ENCODE data around the gene ZNF569.
A peak's percentile ranks its signal among the peaks of the same experiment; 100 is the strongest.
"Not testable (repeated sequence)": the region's sequence is repeated elsewhere in the genome, so short reads cannot be mapped to it uniquely, and the experiment has no call there.

Gene ZNF569

GRCh38 chr19:37466798-37467607 lies at the start of gene ZNF569:
TSS of gene ZNF569 (minus strand) at chr19:37467444. CDS start at chr19:37444921, 22,523 bp downstream.
- DNase-seq = peak; percentile 91

GRCh38 chr19:37513397-37513796 lies 46.2 kb upstream of the ZNF569 start:
- peak; percentile 1 for DNase-seq

GRCh38 chr19:37511821-37512220 lies 44.6 kb upstream of the ZNF569 start:
- DNase-seq = no peak

GRCh38 chr19:37511186-37511585 lies 43.9 kb upstream of the ZNF569 start:
- DNase-seq = no peak

- no peak for DNase-seq
Measured at GRCh38 chr19:37507167-37507464, 39.9 kb upstream of the ZNF569 start.

- peak; percentile 70 for DNase-seq
Measured at GRCh38 chr19:37506387-37507166, 39.3 kb upstream of the ZNF569 start, which contains the start of gene ZNF793. TSS of gene ZNF793 (plus strand) at chr19:37506939. CDS start at chr19:37523440, 16,501 bp downstream.

GRCh38 chr19:37505958-37506386 lies 38.7 kb upstream of the ZNF569 start:
- DNase-seq = no peak

- DNase-seq = no peak
Measured at GRCh38 chr19:37492213-37492612, 25.0 kb upstream of the ZNF569 start.

GRCh38 chr19:37484406-37485168 lies 17.3 kb upstream of the ZNF569 start:
- DNase-seq = no peak

GRCh38 chr19:37472165-37472564 lies 4.9 kb upstream of the ZNF569 start:
- DNase-seq = no peak

GRCh38 chr19:37470216-37470615 lies 3.0 kb upstream of the ZNF569 start:
- DNase-seq = no peak

- peak; percentile 88 for DNase-seq
Measured at GRCh38 chr19:37468961-37469777, 1.9 kb upstream of the ZNF569 start, which contains the start of gene ZNF570. TSS of gene ZNF570 (plus strand) at chr19:37469356. CDS start at chr19:37470355, 999 bp downstream.

GRCh38 chr19:37467608-37468090 lies 405 bp upstream of the ZNF569 start:
- DNase-seq = no peak

GRCh38 chr19:37466277-37466797 lies 907 bp downstream of the ZNF569 start:
- no peak for DNase-seq

GRCh38 chr19:37452500-37453245 lies 14.6 kb downstream of the ZNF569 start:
- no peak for DNase-seq

- DNase-seq = no peak
Measured at GRCh38 chr19:37413313-37414084, 53.7 kb downstream of the ZNF569 start.

- DNase-seq = no peak
Measured at GRCh38 chr19:37412700-37413099, 54.5 kb downstream of the ZNF569 start.

GRCh38 chr19:37406140-37406846 lies 61.0 kb downstream of the ZNF569 start:
- not testable (repeated sequence) for DNase-seq

GRCh38 chr19:37403403-37403802 lies 63.8 kb downstream of the ZNF569 start:
- DNase-seq = no peak

GRCh38 chr19:37401078-37401477 lies 66.2 kb downstream of the ZNF569 start:
- no peak for DNase-seq

Measured in activated CD4-positive, alpha-beta T cell treated with anti-CD3 and anti-CD28 coated beads, Interleukin-2, amount 50 U/mL, for 16 hours (primary cell).